ENCODE data around the gene RSU1. TPM values are rescaled to one million over a fixed set of nuclear protein-coding genes. Genes with fewer than 3 reads are reported as not detected.

Gene RSU1
- total RNA-seq, 1 donor from 2014 or later, result 75.3 TPM

DNA sequence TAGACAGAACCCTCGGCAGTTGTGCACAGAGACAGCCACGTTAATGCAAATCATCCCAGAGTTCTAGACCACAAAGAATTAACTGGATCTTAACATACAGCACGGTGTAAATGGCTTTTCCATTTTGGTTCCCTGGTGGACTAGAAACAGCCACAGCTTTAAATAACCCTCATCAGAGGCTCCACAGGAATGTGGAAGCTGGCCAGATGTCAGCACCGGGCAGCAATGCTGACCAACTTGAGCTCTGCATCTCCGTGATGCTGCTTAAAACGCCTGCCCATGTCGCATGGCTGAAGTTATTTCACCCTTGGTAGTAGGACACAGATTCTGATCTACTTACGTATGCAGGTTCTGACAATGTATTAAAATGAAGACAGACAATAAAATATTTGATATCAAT lies 24.5 kb downstream of the RSU1 start:
- Histone ChIP-seq H3K36me3 (ENCODE audit: control insufficient read depth, insufficient read depth, low read length) (no peaks in the 10 kb centered on the region), H3K27me3 (ENCODE audit: control insufficient read depth, insufficient read depth, low read length) (no peaks in the 10 kb centered on the region), H3K4me3 (ENCODE audit: low read depth, low read length) (no peak overlapping the region)
- DNase-seq (ENCODE audit: low read depth), result no peak
- TF ChIP-seq, protein P1, sequence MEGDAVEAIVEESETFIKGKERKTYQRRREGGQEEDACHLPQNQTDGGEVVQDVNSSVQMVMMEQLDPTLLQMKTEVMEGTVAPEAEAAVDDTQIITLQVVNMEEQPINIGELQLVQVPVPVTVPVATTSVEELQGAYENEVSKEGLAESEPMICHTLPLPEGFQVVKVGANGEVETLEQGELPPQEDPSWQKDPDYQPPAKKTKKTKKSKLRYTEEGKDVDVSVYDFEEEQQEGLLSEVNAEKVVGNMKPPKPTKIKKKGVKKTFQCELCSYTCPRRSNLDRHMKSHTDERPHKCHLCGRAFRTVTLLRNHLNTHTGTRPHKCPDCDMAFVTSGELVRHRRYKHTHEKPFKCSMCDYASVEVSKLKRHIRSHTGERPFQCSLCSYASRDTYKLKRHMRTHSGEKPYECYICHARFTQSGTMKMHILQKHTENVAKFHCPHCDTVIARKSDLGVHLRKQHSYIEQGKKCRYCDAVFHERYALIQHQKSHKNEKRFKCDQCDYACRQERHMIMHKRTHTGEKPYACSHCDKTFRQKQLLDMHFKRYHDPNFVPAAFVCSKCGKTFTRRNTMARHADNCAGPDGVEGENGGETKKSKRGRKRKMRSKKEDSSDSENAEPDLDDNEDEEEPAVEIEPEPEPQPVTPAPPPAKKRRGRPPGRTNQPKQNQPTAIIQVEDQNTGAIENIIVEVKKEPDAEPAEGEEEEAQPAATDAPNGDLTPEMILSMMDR (IDR thresholded peaks at IDR 0.05; ENCODE audit: insufficient read depth, low read length, poor library complexity, severe bottlenecking), result no peak

DNA sequence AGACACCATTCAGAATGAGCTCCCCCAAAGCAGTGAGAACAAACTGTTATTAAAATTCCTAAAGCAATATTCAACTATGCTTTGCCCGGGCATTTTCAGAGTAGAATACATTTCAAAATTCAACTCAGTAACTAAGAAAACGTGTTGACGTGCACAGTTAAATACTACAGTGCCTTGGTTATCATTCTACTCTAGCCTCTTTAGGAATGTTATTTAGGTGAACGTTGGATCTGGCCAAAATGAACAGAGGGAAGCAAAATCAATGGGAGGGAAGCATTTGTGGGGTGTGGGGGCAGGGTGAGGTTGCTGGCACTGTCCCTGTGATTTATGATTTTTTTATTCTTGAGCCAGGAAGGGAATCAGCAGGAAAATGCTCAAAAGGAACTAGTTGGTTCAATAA lies 27.5 kb downstream of the RSU1 start:
- H3K4me3 ChIP-seq (ENCODE audit: low read depth, low read length), result no peak overlapping the region
- DNase-seq (ENCODE audit: low read depth), result no peak

GRCh38 chr10:16789261-16789660 lies 28.0 kb downstream of the RSU1 start:
- no peak for DNase-seq (ENCODE audit: low read depth)
- TF ChIP-seq, protein P1 (IDR thresholded peaks at IDR 0.05; ENCODE audit: insufficient read depth, low read length, poor library complexity, severe bottlenecking), result no peak
- Histone ChIP-seq H3K36me3 (ENCODE audit: control insufficient read depth, insufficient read depth, low read length) (no peaks in the 10 kb centered on the region), H3K4me3 (ENCODE audit: low read depth, low read length) (no peak overlapping the region), H3K27me3 (ENCODE audit: control insufficient read depth, insufficient read depth, low read length) (no peaks in the 10 kb centered on the region)

More for the DNA sequence above, 27.5 kb downstream of the RSU1 start:
- TF ChIP-seq, protein P1 (IDR thresholded peaks at IDR 0.05; ENCODE audit: insufficient read depth, low read length, poor library complexity, severe bottlenecking), result no peak
- Histone ChIP-seq H3K36me3 (ENCODE audit: control insufficient read depth, insufficient read depth, low read length) (no peaks in the 10 kb centered on the region), H3K27me3 (ENCODE audit: control insufficient read depth, insufficient read depth, low read length) (no peaks in the 10 kb centered on the region)

- Histone ChIP-seq H3K36me3 (ENCODE audit: control insufficient read depth, insufficient read depth, low read length) (no peaks in the 10 kb centered on the region), H3K4me3 (ENCODE audit: low read depth, low read length) (no peak overlapping the region), H3K27me3 (ENCODE audit: control insufficient read depth, insufficient read depth, low read length) (no peaks in the 10 kb centered on the region)
- DNase-seq (ENCODE audit: low read depth), result no peak
- TF ChIP-seq, protein P1 (IDR thresholded peaks at IDR 0.05; ENCODE audit: insufficient read depth, low read length, poor library complexity, severe bottlenecking), result no peak
Observed at GRCh38 chr10:16788778-16789177, 28.4 kb downstream of the RSU1 start.

DNA sequence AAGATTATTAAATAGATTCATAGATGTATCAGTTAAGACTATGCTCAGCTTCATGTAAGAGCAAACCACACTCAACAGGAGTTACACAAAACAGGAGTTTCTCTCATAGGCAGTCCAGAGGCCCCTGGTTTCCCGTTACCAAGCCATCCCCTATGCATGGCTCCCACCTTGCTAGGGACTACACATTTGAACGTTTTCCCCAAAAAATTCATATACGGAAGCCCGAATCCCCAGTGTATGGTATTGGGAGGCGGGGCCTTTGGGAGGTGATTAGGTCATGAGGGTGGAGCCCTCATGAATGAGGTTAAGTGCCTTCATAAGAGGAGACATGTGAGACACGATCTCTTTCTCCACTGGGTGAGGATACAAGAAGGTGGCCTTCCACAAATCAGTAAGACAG lies 29.1 kb downstream of the RSU1 start:
- no peaks in the 10 kb centered on the region for H3K27me3 ChIP-seq (ENCODE audit: control insufficient read depth, insufficient read depth, low read length)
- no peak for DNase-seq (ENCODE audit: low read depth)
- TF ChIP-seq, protein P1 (IDR thresholded peaks at IDR 0.05; ENCODE audit: insufficient read depth, low read length, poor library complexity, severe bottlenecking), result no peak
- no peaks in the 10 kb centered on the region for H3K36me3 ChIP-seq (ENCODE audit: control insufficient read depth, insufficient read depth, low read length)
- H3K4me3 ChIP-seq (ENCODE audit: low read depth, low read length), result no peak overlapping the region

DNA sequence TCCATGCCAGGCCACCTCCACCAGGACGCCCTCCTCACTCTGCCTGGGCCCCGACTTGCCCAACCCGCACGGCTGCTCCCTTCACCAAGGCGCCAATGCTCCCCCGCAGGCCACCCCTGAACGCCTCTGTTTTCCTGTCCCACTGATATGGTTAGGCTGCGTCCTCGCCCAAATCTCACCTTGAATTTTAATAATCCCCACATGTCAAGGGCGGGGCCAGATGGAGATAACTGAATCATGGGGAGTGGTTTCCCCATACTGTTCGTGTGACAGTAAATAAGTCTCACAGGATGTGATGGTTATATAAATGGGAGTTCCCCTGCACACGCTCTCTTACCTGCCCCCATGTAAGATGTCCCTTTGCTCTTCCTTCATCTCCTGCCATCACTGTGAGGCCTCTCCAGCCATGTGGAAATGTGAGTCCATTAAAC lies 29.8 kb downstream of the RSU1 start:
- Histone ChIP-seq H3K36me3 (ENCODE audit: control insufficient read depth, insufficient read depth, low read length) (no peaks in the 10 kb centered on the region), H3K4me3 (ENCODE audit: low read depth, low read length) (no peak overlapping the region), H3K27me3 (ENCODE audit: control insufficient read depth, insufficient read depth, low read length) (no peaks in the 10 kb centered on the region)
- TF ChIP-seq, protein P1 (IDR thresholded peaks at IDR 0.05; ENCODE audit: insufficient read depth, low read length, poor library complexity, severe bottlenecking), result no peak
- no peak for DNase-seq (ENCODE audit: low read depth)
